Measurements from ENCODE around the gene HIPK2. TPM values are rescaled to one million over a fixed set of nuclear protein-coding genes. Genes with fewer than 3 reads are reported as not detected.

The HIPK2 gene
- total RNA-seq, 1 donor from 2014 or later: 6.0 TPM

DNA sequence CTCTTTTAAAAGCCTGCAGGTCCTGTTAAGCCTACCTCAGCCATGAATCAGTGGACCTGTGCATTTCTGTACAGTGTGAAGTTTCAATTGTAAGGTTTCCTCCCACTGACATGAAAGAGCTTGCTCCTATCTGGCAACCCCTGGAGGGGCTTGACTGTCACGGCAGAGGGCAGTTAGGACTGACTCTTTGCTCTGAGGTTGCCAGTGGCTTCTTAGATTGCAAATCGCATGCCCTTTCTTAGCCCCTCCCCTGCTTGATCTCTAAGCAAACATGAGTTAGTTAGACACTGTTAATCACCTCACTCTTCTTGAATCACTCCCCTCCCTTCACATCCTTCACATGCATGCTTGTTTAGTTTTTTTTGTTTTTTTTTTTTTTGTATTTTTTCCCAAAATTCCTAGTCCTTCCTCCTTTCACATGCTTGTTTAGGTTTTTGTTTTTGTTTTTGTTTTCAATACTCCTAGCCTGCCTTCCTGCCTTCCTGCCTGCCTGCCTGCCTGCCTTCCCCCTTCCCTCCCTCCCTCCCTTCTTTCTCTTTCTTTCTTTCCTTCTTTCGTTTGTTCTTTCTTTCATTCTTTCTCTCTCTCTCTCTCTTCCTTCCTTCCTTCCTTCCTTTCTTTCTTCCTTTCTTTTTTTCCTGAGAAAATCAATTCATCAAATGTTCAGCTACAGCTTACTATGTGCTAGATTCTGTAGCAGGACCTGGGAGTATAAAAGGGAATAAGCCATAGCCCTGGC is 6.0 kb upstream of the HIPK2 start:
- no peak for DNase-seq (ENCODE audit: low spot score)

DNA sequence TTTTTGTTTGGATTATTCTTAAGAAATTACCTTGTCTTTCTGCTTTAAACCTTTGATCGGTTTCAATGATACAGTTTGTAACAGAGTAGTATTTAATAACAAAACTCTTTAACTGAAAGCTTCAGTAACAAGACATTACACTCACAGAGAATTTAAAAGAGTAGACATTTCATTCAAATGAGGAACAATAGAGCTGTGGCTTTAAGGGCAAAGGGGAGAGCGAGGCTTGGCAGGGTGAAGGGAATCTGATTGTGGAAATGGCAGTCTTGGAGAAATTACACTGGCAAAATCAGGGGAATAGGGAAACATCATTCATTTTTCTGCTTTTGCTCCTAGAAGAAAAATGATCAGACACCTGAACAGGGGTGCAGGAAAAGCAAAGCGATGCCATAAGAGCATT is 5.1 kb upstream of the HIPK2 start:
- DNase-seq (ENCODE audit: low spot score): no peak

DNA sequence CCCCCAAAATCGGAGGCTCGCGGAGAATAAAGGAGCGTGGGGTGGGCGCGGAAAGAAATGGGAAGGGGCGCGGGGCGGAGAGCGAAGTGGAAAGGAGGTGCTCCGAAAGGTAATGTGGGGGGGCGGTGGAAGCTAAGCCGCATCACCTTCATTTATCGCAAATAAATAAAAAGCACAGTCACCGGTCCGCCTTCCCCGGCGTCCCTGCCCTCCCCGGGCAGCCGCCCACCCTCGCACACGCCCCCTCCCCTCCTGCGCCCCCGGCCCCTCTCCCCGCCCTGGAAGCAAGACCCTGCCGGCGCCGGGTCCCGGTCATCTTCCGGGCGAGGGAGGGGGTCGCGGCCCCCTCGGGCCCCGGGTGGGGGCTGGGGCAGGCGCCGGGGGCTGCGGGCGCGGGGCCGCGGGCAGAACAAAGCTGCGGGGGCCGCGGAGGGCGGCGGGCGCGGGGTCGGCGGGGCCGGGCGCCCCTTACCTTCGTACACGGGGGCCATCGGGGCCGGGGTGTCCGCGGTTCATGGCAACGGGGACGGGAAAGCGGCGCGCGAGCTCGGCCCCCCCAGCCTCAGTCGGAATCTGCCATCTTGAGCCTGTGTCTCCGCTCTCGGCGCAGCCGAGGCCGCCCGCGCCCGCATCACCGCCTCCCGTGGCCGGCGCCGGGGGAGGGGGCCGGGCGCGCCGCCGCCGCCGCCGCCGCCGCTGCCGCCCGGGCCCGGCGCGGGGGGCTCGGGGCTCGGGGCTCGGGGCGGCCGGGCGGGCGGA is 486 bp downstream of the HIPK2 start:
- peak; percentile 35 for DNase-seq (ENCODE audit: low spot score)

DNA sequence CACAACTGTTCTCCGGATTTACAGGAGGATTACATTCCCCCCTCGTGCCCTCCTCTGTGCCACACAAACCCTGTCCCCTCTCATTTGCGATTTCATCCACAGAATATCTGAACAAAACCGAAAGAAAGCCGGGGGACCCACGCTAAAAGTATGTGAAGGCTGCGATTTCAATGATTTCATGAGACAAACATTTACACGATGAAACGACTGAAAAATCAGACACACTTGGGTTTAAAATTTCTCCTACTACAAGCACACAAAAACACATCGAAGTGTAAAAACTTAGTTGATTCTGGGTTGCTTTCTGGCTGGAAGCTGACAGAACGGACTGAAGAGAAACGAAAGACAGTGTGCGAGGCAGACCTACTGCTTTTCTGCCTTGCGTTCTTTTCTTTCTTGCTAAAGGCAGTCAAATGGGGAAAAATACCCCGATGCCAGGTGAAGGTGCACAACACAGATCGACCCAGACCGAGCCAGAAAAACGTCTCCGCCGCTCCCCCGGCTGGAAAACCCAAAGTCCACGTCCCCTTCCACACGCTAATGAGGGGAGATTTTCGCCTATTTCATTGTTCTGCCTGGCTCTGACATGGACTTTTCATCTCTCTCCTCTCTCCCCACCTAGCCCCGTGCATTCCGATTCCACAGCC is 1.2 kb downstream of the HIPK2 start:
- peak; percentile 61 for DNase-seq (ENCODE audit: low spot score)

DNA sequence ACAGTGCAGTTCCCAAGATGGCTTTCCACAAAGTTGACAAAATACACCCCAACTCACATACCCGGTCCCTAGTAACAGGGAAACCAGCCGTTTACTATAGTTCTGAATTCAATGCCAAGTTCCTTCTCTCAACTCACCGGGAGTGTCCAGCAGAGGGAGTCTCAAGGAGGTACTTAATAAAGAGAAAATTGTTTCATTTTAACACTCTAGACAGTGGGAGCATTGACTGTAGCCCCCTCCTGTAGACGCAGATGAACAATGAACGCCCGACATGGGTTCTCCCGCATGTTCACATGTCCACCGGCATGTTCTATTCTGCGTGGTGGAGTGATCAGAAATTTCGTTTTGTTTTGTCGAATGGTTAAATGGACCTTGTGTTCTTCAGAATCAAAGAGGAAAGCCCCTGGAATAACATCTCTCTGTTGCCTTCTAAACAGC is 1.9 kb downstream of the HIPK2 start:
- DNase-seq (ENCODE audit: low spot score): peak; percentile 85

DNA sequence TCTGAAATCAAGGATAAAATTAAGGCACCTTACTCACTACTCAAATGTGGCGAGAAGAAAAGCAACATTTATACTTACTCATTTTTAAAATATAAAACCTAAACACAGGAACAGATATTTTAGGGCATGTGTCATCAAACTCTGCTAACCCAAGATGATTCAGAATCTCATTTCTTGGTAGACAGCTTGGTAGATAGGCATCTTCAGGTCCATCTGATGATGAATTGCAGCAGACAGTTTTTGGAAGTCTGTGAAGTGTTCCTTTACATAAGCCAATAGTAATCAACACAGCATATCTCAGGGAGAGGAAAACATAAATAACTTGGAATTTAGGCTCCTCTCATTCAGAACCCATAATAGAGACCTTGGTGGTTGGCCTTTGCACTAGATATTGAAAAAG is 3.4 kb downstream of the HIPK2 start:
- no peak for DNase-seq (ENCODE audit: low spot score)

DNA sequence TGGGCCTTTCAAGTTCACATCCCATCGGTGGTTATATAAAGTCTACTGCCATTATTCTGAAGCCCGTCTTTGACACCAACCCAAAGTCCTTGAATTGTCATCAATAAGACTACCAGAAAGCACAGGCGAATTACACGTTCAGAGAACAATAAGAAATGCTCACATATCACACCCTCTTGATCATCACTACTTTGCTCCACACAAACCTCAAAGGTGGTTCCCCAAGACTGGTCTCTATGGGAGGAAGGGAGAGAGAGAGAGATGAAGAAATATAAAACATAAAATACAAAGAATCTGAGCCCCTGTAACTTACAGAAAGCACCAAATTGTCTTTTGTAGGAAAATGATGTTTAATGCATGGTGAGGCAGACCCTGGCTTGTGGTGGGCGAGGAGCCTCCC is 4.4 kb downstream of the HIPK2 start:
- no peak for DNase-seq (ENCODE audit: low spot score)

DNA sequence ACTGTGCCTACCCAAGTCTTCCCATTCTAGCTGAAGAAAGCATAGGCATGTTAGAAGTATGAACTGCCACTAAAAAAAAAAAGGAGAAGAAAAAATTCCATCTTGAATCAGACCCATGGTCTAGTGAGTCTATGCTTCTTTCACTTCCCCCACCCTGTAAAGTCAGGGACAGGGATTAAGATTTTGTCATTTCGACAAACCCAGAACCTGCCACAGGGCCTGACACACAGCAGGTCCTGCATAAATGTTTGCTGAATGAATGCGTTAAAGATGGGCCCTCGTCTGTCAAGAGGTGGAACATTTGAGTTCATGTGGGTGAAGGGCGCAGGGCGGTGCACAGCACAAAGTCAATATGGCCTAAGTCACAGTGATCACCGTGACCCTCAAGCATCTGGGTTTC is 4.9 kb downstream of the HIPK2 start:
- no peak for DNase-seq (ENCODE audit: low spot score)

DNA sequence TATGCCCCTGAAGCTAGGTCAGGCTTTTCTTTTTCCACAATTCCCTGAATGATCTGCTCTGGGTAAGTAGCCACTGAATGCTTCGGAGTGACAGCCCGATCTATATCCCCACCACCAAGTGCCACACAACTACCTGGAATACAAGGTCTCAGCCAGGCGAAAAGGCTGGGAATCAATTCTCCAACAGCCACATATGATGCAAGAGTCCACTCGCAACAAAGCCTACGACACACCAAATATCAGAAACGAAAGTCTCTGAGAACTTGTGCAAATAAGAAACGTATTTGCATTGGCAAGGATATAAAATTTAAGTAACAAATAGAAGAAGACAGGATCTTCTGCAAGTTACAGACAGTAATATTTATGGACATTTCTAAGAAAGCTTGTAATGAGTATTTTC is 5.7 kb downstream of the HIPK2 start:
- DNase-seq (ENCODE audit: low spot score): no peak

DNA sequence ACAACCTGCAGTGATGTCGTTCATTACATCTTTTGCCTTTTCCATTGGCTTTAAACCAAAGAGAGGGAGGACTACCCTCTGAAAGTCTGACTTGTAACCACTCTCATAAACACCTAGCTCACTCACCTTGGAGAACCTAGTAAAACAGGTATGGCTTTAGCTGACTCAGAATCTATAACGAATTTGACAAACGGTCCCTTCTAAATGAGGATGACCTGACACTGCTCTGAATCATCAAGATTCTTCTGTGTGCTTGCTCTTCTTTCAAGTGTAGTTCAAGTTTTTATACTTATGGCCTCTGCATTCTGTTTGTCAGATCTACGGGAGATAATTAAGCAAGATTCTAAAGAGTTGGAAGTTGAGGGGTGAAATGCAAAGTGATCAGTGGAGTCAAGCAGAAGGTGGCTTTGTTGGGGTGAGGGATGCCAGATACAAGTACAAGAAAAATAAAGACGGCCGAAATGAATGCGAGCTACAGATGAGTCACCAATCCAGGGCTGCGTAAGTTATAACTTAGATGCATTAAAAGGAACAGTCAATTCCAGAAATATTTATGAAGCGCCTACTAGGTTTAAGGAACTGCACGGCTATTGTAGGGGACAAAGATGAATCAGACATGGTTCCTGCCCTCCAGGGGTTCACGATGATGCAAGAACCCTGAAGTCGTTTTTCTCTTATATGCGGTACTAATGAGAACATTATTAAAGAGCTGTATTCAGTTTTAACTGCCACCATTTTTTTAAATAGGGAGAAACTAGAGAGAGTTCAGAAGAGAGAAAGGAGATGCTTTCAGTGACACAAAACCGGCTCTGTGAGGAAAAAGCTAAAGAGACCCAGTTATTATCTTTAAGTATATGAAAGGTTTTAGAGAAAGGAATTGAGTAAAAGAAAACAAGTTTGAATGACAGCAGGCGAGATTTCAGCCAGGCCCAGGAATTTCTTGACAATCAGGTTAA is 6.5 kb downstream of the HIPK2 start:
- peak; percentile 47 for DNase-seq (ENCODE audit: low spot score)

DNA sequence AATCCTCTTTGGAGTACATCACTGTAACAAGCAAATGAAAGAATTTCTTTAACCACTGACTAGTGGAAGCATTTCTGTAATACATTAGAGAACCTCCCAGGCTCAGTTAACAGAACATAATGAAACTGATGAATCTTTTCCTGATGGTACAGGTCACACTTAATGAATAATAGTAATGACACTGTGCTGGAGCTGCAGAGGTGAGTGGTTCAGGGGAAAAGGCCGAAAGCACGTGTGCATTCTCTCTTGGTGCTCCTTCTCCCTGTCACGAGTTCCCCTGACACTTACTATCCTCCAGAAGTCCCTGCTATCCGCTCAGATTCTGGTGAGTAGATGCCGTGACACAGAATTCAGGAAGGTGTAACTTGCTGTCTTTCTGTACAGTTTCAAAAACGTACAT is 8.0 kb downstream of the HIPK2 start:
- DNase-seq (ENCODE audit: low spot score): no peak

DNA sequence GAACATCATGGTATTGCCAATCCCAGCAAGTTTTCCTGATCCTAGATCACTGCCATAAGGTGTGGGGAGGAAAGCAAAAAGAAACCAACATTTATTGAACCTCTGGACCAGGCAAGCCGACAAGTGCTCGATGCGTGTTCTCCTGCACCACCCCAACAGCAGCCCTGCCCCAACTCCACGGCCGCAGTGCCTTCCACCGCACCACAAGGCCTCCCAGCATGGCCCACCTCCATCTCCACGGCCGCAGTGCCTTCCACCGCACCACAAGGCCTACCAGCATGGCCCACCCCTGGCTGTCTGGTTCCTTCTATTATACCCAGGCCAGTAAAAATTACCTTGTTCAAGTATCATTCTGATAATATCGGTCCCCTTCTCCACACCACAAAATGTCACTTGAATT is 8.7 kb downstream of the HIPK2 start:
- no peak for DNase-seq (ENCODE audit: low spot score)

DNA sequence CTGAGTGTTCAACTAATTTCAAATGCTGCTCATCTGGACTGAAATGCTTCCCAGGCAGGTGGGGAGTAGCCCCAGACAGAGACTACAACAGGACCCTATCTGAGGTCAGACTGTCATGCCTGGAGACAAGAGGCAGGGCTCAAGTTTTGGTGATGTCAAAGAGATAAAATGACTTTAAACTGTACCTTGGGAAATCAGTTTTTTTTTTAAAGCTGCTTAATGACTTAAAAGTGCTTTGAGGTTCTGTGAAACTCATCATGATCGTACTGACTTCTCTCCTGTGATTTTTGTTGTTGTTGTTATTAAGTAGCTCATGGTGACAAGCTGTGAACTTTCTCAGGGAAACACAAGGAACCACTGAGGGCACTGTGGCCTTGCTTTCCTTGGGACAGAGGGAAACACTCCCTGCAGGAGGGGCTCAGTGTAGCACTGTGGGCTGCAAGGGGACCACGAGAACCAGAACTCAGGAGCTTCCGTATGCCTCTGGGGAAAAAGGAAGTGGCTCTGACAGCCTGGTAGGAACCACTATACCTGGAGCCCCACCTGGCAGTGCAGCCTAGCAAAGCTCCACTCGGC is 9.5 kb downstream of the HIPK2 start:
- DNase-seq (ENCODE audit: low spot score): no peak

DNA sequence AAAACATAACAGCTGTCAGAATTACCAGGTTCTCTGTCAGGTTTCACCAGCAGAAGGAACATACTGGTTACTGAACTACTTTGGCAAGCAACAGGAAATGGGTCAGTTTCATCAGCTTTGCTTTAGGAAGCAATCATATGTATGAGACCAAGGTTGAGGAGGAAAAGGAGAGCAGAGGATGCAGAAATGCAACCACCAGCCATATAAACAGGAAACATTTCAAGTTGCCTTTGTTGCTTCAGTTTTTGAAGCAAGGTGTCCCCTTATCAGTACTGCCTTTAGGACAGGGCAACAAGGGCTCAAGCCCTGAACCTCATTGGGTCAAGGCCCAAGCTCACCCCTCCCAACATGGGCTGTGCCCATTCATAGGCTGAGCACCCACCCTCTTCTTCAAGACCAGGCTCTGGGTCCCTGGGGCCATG is 10.2 kb downstream of the HIPK2 start:
- DNase-seq (ENCODE audit: low spot score): no peak

DNA sequence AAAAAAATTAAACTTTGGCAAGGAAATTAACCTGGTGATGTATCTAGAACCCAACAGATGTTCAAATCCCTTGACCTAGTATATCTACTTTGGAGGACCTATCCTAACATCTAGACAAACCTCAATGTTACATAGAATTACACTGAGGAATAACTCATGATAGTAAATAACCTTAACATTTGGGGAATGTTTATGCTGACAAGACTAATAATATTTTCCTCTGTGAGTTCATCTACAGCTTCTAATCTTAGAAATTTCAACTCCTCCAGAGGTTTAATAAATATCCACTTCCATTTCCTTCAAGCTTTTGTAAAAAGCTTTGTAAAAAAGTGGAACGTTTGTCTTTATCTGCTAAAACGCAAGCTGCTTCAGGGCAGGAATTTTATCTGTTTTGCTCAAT is 12.7 kb downstream of the HIPK2 start:
- DNase-seq (ENCODE audit: low spot score): no peak

DNA sequence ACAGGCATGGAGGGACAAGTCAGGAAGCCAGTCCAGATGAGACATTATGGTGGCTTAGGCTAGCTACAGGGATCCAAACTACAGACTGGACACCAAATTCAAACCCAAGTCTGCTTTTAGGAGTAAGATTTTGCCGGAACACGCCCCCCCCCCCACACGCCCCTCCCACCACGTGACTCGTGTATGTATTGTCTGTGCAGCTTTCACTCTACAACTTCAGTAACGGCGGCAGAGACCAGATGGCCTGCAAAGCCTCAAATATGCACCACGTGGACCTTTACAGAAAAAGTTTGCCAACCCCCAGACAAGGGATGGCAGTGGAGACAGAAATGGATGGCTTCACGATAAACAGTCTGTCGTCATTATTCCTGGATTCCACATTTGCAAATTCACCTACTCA is 14.5 kb downstream of the HIPK2 start:
- no peak for DNase-seq (ENCODE audit: low spot score)

DNA sequence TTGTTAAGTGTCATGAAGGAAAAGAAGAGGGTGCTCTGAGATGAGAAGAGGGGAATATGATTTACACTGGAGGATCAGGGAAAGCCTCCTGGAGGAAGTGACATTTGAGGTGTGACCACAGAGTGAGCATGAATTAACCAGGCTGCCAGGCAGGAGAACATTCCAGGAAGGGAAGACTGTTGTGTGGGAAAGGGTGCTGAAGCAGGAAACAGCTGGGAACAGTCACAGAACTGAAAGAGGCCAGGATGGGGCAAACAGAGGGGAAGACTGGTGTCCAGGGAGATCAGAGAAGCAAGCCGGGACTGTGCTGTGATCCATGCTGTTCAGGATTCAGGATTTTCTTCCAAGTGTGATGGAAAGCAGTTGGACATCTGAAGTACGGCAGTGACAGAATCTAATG is 14.9 kb downstream of the HIPK2 start:
- DNase-seq (ENCODE audit: low spot score): peak; percentile 31

DNA sequence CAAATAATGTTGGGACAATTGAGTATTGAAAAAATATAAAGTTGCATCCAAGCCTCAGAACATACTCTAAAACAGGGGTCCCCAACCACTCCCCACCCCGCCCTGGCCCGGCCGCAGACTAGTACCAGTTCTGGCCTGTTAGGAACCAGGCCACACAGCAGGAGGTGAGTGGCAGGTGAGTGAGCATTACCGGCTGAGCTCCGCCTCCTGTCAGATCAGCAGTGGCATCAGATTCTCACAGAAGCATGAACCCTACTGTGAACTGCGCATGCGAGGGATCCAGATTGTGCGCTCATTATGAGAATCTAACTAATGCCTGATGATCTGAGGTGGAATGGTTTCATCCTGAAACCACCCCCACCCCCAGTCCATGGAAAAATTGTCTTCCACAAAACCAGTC is 19.4 kb downstream of the HIPK2 start:
- DNase-seq (ENCODE audit: low spot score): no peak

DNA sequence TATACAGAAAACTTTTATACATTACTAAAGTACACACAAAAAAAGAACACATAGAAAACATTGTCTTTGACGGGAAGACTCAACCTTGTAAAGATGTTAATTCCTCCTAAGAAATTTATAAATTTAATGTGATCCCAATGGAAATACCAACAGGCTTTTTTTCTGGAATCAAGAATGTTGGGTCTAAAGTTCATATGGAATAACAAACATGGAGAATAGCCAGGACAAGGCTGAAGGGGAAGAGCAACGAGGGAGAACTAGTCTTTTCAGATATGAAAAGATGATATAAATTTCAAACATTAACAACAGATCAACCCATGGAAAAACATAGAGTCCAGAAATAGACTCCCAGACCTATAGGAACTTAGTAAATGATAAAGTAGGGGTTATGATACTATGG is 19.8 kb downstream of the HIPK2 start:
- no peak for DNase-seq (ENCODE audit: low spot score)

DNA sequence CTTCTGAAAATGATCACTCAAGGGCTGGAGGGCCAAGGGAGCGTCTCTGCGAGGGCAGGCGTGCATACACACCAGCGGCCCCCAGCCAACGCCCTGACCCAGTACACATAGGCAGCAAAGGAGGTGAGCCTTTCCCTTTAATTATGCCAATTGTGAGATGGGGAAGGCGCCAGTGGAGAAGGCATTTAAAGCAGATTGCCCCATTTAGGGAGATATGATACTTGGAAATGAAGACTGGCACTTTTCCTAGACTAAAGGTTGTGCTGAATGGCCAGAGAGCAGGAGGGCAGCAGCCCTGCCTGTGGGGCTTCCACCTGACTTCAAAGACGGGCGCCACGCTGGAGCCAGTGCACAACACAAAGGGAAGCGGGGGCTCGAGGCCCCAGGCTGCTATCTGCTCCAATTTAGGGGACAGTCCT is 24.1 kb downstream of the HIPK2 start:
- no peak for DNase-seq (ENCODE audit: low spot score)

DNA sequence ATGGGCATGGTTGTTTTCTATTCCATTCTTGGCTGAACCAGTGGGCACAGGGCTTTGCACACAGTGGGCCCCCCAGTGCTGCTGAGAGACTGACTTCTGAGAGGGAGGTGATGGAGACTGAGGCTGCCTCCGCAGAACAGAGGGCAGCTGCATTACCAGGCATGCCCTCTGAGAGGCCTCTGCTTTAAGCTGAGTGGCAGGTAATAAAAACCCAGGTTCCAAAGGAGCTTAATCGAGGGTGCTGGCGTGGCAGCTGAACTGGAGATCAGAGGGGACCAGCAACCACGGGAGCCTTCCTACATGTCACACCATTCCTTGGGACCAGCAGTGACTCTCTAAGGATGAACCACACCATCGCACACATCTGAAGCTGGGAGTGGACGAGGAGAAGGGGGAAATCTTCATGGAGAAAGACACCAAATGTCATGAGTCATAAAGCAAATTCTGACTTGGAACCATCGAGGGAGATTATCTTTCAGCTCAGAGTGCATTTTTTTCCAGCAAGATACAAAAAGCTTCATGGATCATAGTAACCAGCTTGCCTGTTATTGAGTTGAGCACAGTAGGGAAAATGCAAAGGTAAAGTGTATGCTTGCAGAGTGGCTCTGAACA is 24.6 kb downstream of the HIPK2 start:
- peak; percentile 81 for DNase-seq (ENCODE audit: low spot score)

Measured in umbilical cord (tissue), 2 donors.